C4-2B (cell line): ENCODE measurements around the gene CIAO1.

Experiments used
- CTCF ChIP-seq: fragments of 450-650 bp; conservative IDR thresholded peaks from 2 replicates; pipeline ENCODE4 v1.5.1; 2017; ENCODE audit warnings: mild to moderate bottlenecking
- ZFX ChIP-seq: fragments of 450-650 bp; IDR thresholded peaks from 2 replicates; pipeline ENCODE4 v1.6.1; 2017

GRCh38 chr2:96287273-96287856 lies 21.3 kb downstream of the CIAO1 start:
- TF ChIP-seq CTCF (no peak), ZFX (no peak)
